HepG2 (cell line): ENCODE results near the gene PSMA7. TPM values are rescaled to one million over a fixed set of nuclear protein-coding genes. Genes with fewer than 3 reads are reported as not detected.

Source experiments
- AFF4 ChIP-seq: sonication (generic); formaldehyde crosslinking; IDR thresholded peaks from 2 replicates; pipeline ENCODE4 v1.4.0; 2020; ENCODE audit warnings: missing genetic modification reagents
- CENPT ChIP-seq: sonication (generic); formaldehyde crosslinking; IDR thresholded peaks from 2 replicates; pipeline ENCODE4 v1.8.0; 2022; ENCODE audit warnings: low read depth, mild to moderate bottlenecking, moderate library complexity, missing genetic modification reagents
- GABPB1 ChIP-seq: IDR thresholded peaks from 2 replicates; pipeline ENCODE4 v1.6.1; 2016; ENCODE audit warnings: mild to moderate bottlenecking, missing genetic modification reagents, moderate library complexity, missing compliant biosample characterization
- HCFC1 ChIP-seq: fragments of 150-350 bp; IDR thresholded peaks from 2 replicates; pipeline ENCODE4 v1.6.1; 2014; ENCODE audit warnings: low read depth, low read length
- MEF2D ChIP-seq: sonication (generic); formaldehyde crosslinking; IDR thresholded peaks from 2 replicates; pipeline ENCODE4 v1.5.1; 2020; ENCODE audit warnings: mild to moderate bottlenecking, missing genetic modification reagents
- MEIS2 ChIP-seq: sonication (generic); formaldehyde crosslinking; IDR thresholded peaks from 2 replicates; pipeline ENCODE4 v1.9.0; 2021; ENCODE audit warnings: mild to moderate bottlenecking, missing genetic modification reagents
- MTF1 ChIP-seq: sonication (generic); formaldehyde crosslinking; IDR thresholded peaks from 2 replicates; pipeline ENCODE4 v1.5.0; 2020; ENCODE audit warnings: missing genetic modification reagents
- SMYD3 ChIP-seq: sonication (generic); formaldehyde crosslinking; IDR thresholded peaks from 2 replicates; pipeline ENCODE4 v1.8.1; 2023; ENCODE audit warnings: mild to moderate bottlenecking, missing genetic modification reagents
- SRF ChIP-seq: IDR thresholded peaks from 2 replicates; pipeline ENCODE4 v1.6.1; 2011; ENCODE audit warnings: mild to moderate bottlenecking, low read depth, low read length, moderate library complexity
- TBP ChIP-seq: sonication (generic); formaldehyde crosslinking; IDR thresholded peaks from 2 replicates; pipeline ENCODE4 v1.5.0; 2020; ENCODE audit warnings: missing genetic modification reagents
- ZBTB20 ChIP-seq: sonication (generic); formaldehyde crosslinking; IDR thresholded peaks from 2 replicates; pipeline ENCODE4 v1.8.1; 2023; ENCODE audit warnings: missing genetic modification reagents, low read depth, mild to moderate bottlenecking, borderline replicate concordance
- ZFAT ChIP-seq: sonication (generic); formaldehyde crosslinking; conservative IDR thresholded peaks from 2 replicates; pipeline ENCODE4 v1.8.1; 2023; ENCODE audit warnings: missing genetic modification reagents, inconsistent platforms
- ZNF224 ChIP-seq: sonication (generic); formaldehyde crosslinking; IDR thresholded peaks from 2 replicates; pipeline ENCODE4 v1.5.0; 2020; ENCODE audit warnings: mild to moderate bottlenecking, missing genetic modification reagents
- ZNF468 ChIP-seq: sonication (generic); formaldehyde crosslinking; IDR thresholded peaks from 2 replicates; pipeline ENCODE4 v1.8.0; 2022; ENCODE audit warnings: mild to moderate bottlenecking, moderate library complexity, missing genetic modification reagents
- ZNF687 ChIP-seq: sonication (generic); formaldehyde crosslinking; IDR thresholded peaks from 2 replicates; pipeline ENCODE4 v1.5.1; 2020; ENCODE audit warnings: mild to moderate bottlenecking, missing genetic modification reagents, moderate library complexity
- ZNF816 ChIP-seq: sonication (generic); formaldehyde crosslinking; IDR thresholded peaks from 2 replicates; pipeline ENCODE4 v1.8.0; 2022; ENCODE audit warnings: missing genetic modification reagents, mild to moderate bottlenecking, borderline replicate concordance
- ZNF841 ChIP-seq: sonication (generic); formaldehyde crosslinking; IDR thresholded peaks from 2 replicates; pipeline ENCODE4 v1.8.1; 2023; ENCODE audit warnings: missing genetic modification reagents, borderline replicate concordance
- polyA plus RNA-seq, 8 experiments: library from polyadenylated mRNA; depleted of rRNA in 3 of 8; stranded (reverse) in 7 of 8; unstranded in 1 of 8; fragments of >200 nt; fragmentation: Illumina TruSeq in 4 of 8; extraction: Trizol in 4 of 8; gene quantifications; 2 replicates each; pipeline versions ENCODE4 v1.2.1 to v1.2.3, GENCODE V29; 2011 to 2016; ENCODE audit warnings: low read depth in 4 of 8, missing spikeins in 1 of 8, mixed read lengths in 1 of 8; ENCODE audit not compliant: insufficient read depth in 1 of 8
- total RNA-seq, 5 experiments: library from RNA; depleted of rRNA; stranded (reverse); fragments of >200 nt; fragmentation: Illumina TruSeq; extraction: Trizol; gene quantifications; 2 replicates each; pipeline ENCODE4 v1.2.3, GENCODE V29; 2016; ENCODE audit warnings: low read depth in 1 of 5
- TF ChIP-seq, protein P1 (sequence below): sonication (generic); formaldehyde crosslinking; IDR thresholded peaks from 2 replicates; pipeline ENCODE4 v1.4.0; 2020; ENCODE audit warnings: mild to moderate bottlenecking, missing genetic modification reagents

Gene PSMA7
- total and polyA plus RNA-seq, 2 of the 13 experiments (the other 11 are each of a cell fraction or from before 2014, with no cell fraction given) = 531 to 631 TPM

DNA sequence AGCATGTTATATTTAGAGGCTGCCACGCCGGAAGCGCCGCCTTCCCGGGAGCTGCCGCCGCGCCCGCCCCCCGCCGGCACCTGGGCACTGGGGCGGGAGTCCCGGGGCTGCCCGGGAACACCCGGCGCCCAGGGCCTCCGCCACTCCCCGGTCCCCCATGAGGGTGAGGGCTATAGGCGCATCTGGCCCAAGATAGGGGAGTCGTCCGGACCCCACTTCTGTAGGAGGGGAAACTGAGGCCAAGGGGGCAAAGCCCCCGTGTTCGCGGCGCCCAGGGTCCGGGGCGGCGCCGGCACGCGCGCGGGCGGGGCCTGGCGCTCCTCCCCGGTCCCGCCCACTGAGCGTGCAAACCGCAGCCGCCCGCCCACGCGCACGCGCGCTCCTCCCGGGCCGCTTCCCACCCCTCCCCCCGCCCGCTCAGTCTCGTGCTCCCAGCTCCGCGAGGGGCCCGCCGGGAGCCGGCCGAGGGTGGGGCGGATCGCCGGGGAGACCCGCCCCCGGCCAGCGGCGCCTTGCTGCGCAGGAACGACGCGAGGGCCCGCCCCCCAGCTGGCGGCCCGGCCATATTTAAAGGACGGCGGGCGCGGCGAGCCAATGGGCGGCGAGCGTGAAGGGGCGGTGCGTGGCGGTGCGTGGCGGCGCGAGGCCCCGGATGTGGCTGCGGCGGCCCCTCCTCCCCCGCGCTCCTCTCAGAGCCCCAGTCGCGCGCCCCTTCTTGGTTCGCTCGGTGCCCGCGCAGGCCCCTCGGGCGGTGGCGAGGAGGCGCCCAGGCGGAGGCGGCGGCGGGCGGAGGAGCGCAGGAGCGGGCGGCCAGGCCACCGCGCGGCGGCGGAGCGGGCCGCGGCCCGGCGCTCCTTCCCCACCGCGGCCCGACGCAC is 21.2 kb downstream of the PSMA7 start, which contains the start of gene LSM14B (continued):
- 0 out of 2 replicates have a peak, but pooled peaks have one; percentile 49 for TF ChIP-seq MTF1 (CRISPR knock-in tag)
- TF ChIP-seq ZNF224 (CRISPR knock-in tag) = 0 out of 2 replicates have a peak, but pooled peaks have one; percentile 58
- no peak for TF ChIP-seq SMYD3 (CRISPR knock-in tag)
- TF ChIP-seq ZNF841 (CRISPR knock-in tag) = peak; percentile 95
- TF ChIP-seq GABPB1 = peak; percentile 87
- peak; percentile 46; the same call in 1 of the 2 replicates for TF ChIP-seq ZBTB20 (CRISPR knock-in tag)
- TF ChIP-seq HCFC1 = peak; percentile 18; the same call in 1 of the 2 replicates
- peak; percentile 90; the same call in 1 of the 2 replicates for TF ChIP-seq SRF
- TF ChIP-seq, protein P1, sequence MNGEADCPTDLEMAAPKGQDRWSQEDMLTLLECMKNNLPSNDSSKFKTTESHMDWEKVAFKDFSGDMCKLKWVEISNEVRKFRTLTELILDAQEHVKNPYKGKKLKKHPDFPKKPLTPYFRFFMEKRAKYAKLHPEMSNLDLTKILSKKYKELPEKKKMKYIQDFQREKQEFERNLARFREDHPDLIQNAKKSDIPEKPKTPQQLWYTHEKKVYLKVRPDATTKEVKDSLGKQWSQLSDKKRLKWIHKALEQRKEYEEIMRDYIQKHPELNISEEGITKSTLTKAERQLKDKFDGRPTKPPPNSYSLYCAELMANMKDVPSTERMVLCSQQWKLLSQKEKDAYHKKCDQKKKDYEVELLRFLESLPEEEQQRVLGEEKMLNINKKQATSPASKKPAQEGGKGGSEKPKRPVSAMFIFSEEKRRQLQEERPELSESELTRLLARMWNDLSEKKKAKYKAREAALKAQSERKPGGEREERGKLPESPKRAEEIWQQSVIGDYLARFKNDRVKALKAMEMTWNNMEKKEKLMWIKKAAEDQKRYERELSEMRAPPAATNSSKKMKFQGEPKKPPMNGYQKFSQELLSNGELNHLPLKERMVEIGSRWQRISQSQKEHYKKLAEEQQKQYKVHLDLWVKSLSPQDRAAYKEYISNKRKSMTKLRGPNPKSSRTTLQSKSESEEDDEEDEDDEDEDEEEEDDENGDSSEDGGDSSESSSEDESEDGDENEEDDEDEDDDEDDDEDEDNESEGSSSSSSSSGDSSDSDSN (CRISPR knock-in tag) = peak; percentile 37; the same call in 1 of the 2 replicates
- no peak for TF ChIP-seq MEF2D (CRISPR knock-in tag)
- TF ChIP-seq ZNF687 (CRISPR knock-in tag) = peak; percentile 85
- TF ChIP-seq AFF4 (CRISPR knock-in tag) = no peak
- TF ChIP-seq ZNF468 (CRISPR knock-in tag) = no peak
- peak; percentile 65; the same call in 1 of the 2 replicates for TF ChIP-seq MEIS2 (CRISPR knock-in tag)
- 0 out of 2 replicates have a peak, but pooled peaks have one; percentile 3 for TF ChIP-seq ZFAT (CRISPR knock-in tag)
- TF ChIP-seq TBP (CRISPR knock-in tag) = no peak
- TF ChIP-seq ZNF816 (CRISPR knock-in tag) = peak; percentile 53; the same call in 1 of the 2 replicates
- TF ChIP-seq CENPT (CRISPR knock-in tag) = 0 out of 2 replicates have a peak, but pooled peaks have one; percentile 26
